GM23338 (cell line): Measurements from ENCODE around the gene NANOGP8. TPM values are rescaled to one million over a fixed set of nuclear protein-coding genes. Genes with fewer than 3 reads are reported as not detected.
A peak's percentile ranks its signal among the peaks of the same experiment; 100 is the strongest.
"Not testable (repeated sequence)": the region's sequence is repeated elsewhere in the genome, so short reads cannot be mapped to it uniquely, and the experiment has no call there.

Experiments used
- ATAC-seq: fragments of 200-7000 bp; cut with Tn5 transposase; 3 replicates; pipeline ENCODE4 v1.9.1; 2020
- DNase-seq: peaks from one replicate; pipeline ENCODE4 v3.0.0-alpha.2; 2015; ENCODE audit warnings: low spot score
- H2AFZ ChIP-seq: fragments of 200-600 bp; sonication (generic); 2 replicates; pipeline ENCODE4 v1.8.0; 2016; ENCODE audit warnings: antibody characterized with exemption, mild to moderate bottlenecking, moderate library complexity
- H3F3A ChIP-seq: fragments of 200-600 bp; sonication (generic); replicated peaks from 2 replicates; pipeline ENCODE4 v1.8.0; 2017; ENCODE audit warnings: antibody characterized with exemption, mixed run types, low read depth
- H3K27ac ChIP-seq: fragments of 200-600 bp; sonication (generic); 2 replicates; pipeline ENCODE4 v1.6.1; 2016; ENCODE audit warnings: low read depth
- H3K27me3 ChIP-seq: fragments of 200-600 bp; sonication (generic); 2 replicates; pipeline ENCODE4 v1.8.0; 2016; ENCODE audit warnings: mild to moderate bottlenecking, mixed run types, moderate library complexity; ENCODE audit not compliant: insufficient read depth
- H3K36me3 ChIP-seq: fragments of 200-600 bp; sonication (generic); 2 replicates; pipeline ENCODE4 v1.8.0; 2016; ENCODE audit warnings: mild to moderate bottlenecking; ENCODE audit not compliant: insufficient read depth
- H3K4me1 ChIP-seq: fragments of 200-600 bp; sonication (generic); 2 replicates; pipeline ENCODE4 v1.8.0; 2016; ENCODE audit warnings: mild to moderate bottlenecking, moderate library complexity; ENCODE audit not compliant: insufficient read depth
- H3K4me2 ChIP-seq: fragments of 200-600 bp; sonication (generic); 2 replicates; pipeline ENCODE4 v1.7.1; 2017; ENCODE audit warnings: mixed run types
- H3K4me3 ChIP-seq: fragments of 200-600 bp; sonication (generic); 2 replicates; pipeline ENCODE4 v1.6.1; 2016; ENCODE audit warnings: mixed run types
- H3K79me2 ChIP-seq: fragments of 200-600 bp; sonication (generic); replicated peaks from 2 replicates; pipeline ENCODE4 v1.8.0; 2017; ENCODE audit warnings: mild to moderate bottlenecking; ENCODE audit not compliant: insufficient read depth
- H3K9me2 ChIP-seq: fragments of 200-600 bp; sonication (generic); 2 replicates; pipeline ENCODE4 v1.8.0; 2017; ENCODE audit not compliant: insufficient read depth
- H4K20me1 ChIP-seq: fragments of 200-600 bp; sonication (generic); replicated peaks from 2 replicates; pipeline ENCODE4 v1.8.0; 2017; ENCODE audit warnings: mild to moderate bottlenecking; ENCODE audit not compliant: insufficient read depth
- H3K27ac Mint-ChIP-seq: 2 replicates; pipeline ENCODE4 v1.8.0; 2020; ENCODE audit warnings: inconsistent platforms, mild to moderate bottlenecking, moderate library complexity, mixed read lengths
- H3K27me3 Mint-ChIP-seq: 3 replicates; pipeline ENCODE4 v1.8.0; 2022; ENCODE audit warnings: low read depth, mild to moderate bottlenecking, moderate library complexity, mixed read lengths, inconsistent platforms; ENCODE audit not compliant: insufficient read depth, poor library complexity
- H3K36me3 Mint-ChIP-seq: 3 replicates; pipeline ENCODE4 v1.8.0; 2021; ENCODE audit warnings: low read depth, mild to moderate bottlenecking, inconsistent platforms, moderate library complexity, mixed read lengths
- H3K4me1 Mint-ChIP-seq: 3 replicates; pipeline ENCODE4 v1.8.0; 2020; ENCODE audit warnings: mild to moderate bottlenecking, inconsistent platforms, mixed read lengths
- H3K4me3 Mint-ChIP-seq: 3 replicates; pipeline ENCODE4 v1.8.0; 2021; ENCODE audit warnings: moderate library complexity, mild to moderate bottlenecking, inconsistent platforms, mixed read lengths
- H3K9me3 Mint-ChIP-seq: 3 replicates; pipeline ENCODE4 v1.8.0; 2020; ENCODE audit warnings: moderate library complexity, mild to moderate bottlenecking, inconsistent platforms, mixed read lengths
- CREB1 ChIP-seq: fragments of 250-450 bp; sonication (Bioruptor Pico); IDR thresholded peaks from 2 replicates; pipeline ENCODE4 v1.5.0; 2020; ENCODE audit warnings: low read depth, mild to moderate bottlenecking, moderate library complexity
- CTCF ChIP-seq, 2 experiments: fragments of 200-600 bp in 1 of 2; sonication (generic) in 1 of 2; conservative IDR thresholded peaks; 2 replicates each; pipeline versions ENCODE4 v1.5.1 to v1.6.1; 2016 to 2017; ENCODE audit warnings: antibody characterized with exemption in 2 of 2, low read depth in 2 of 2, mild to moderate bottlenecking in 2 of 2, moderate library complexity in 1 of 2
- ETS1 ChIP-seq: IDR thresholded peaks from 2 replicates; pipeline ENCODE4 v1.6.1; 2016; ENCODE audit warnings: antibody characterized with exemption
- EZH2 ChIP-seq: fragments of 200-600 bp; sonication (generic); IDR thresholded peaks from one replicate; pipeline ENCODE4 v1.8.0; 2017; ENCODE audit warnings: antibody characterized with exemption, mild to moderate bottlenecking, low read depth; ENCODE audit not compliant: unreplicated experiment
- EZH2phosphoT487 ChIP-seq: fragments of 200-600 bp; sonication (generic); IDR thresholded peaks from one replicate; pipeline ENCODE4 v1.8.1; 2018; ENCODE audit warnings: antibody characterized with exemption; ENCODE audit not compliant: unreplicated experiment
- JUNB ChIP-seq: IDR thresholded peaks from one replicate; pipeline ENCODE4 v1.6.1; 2016; ENCODE audit warnings: antibody characterized with exemption; ENCODE audit not compliant: unreplicated experiment
- NANOG ChIP-seq: IDR thresholded peaks from 2 replicates; pipeline ENCODE4 v1.6.1; 2016; ENCODE audit warnings: antibody characterized with exemption, borderline replicate concordance
- REST ChIP-seq: IDR thresholded peaks from one replicate; pipeline ENCODE4 v1.6.1; 2018; ENCODE audit warnings: antibody characterized with exemption; ENCODE audit not compliant: unreplicated experiment
- ZNF114 ChIP-seq: fragments of 250-450 bp; sonication (Bioruptor Pico); IDR thresholded peaks from 2 replicates; pipeline ENCODE4 v1.5.0; 2020; ENCODE audit warnings: mild to moderate bottlenecking, moderate library complexity
- ZNF331 ChIP-seq: fragments of 250-450 bp; sonication (Bioruptor Pico); IDR thresholded peaks from 2 replicates; pipeline ENCODE4 v1.5.0; 2020; ENCODE audit warnings: low read depth, mild to moderate bottlenecking, moderate library complexity
- long read RNA-seq: library from polyadenylated mRNA; unstranded; transcript quantifications from one replicate; pipeline ENCODE4 v2.0.0, GENCODE V29; 2020; ENCODE audit not compliant: unreplicated experiment
- polyA plus RNA-seq: library from polyadenylated mRNA; unstranded; fragments of >200 nt; fragmentation: Nextera tagmentation; extraction: Ambion mirVana; gene quantifications from 2 replicates; pipeline ENCODE4 v1.2.1, GENCODE V29; 2016
- total RNA-seq: library from RNA; depleted of rRNA; stranded (reverse); fragments of >200 nt; shearing (Covaris generic); gene quantifications from 2 replicates; pipeline ENCODE4 v1.2.3, GENCODE V29; 2014; rRNA removed

The NANOGP8 gene
- total RNA-seq (49.6 and 53.4 TPM in 2 replicates), polyA plus RNA-seq (8.5 and 9.2 TPM in 2 replicates)
- long read RNA-seq, result 0 reads

- not testable (repeated sequence) for DNase-seq, H3K27me3 Mint-ChIP-seq, H3K27ac ChIP-seq, H3K27ac Mint-ChIP-seq, H4K20me1 ChIP-seq, H3F3A ChIP-seq, ATAC-seq, H2AFZ ChIP-seq, H3K36me3 ChIP-seq, H3K4me2 ChIP-seq, H3K27me3 ChIP-seq, H3K4me3 Mint-ChIP-seq, H3K4me1 ChIP-seq, H3K4me1 Mint-ChIP-seq, H3K9me2 ChIP-seq, H3K4me3 ChIP-seq, H3K79me2 ChIP-seq
- H3K36me3 Mint-ChIP-seq, result peaks cover 22% of the 10 kb centered on the region
- H3K9me3 Mint-ChIP-seq, result peaks cover 18% of the 10 kb centered on the region
- 0 out of 4 replicates have a peak, but pooled peaks of 1 of the 2 experiments have one; percentile 9 for TF ChIP-seq CTCF (conservative IDR thresholded peaks at IDR 0.05; ENCODE audit: low read depth in 2 of 2)
Observed at GRCh38 chr15:35085176-35085919, at the start of gene NANOGP8. Gene NANOGP8 (minus strand): TSS chr15:35085295. CDS start chr15:35085110, 185 bp downstream.

GRCh38 chr15:35134299-35134698 lies 49.2 kb upstream of the NANOGP8 start:
- no peak overlapping the region for H3K4me3 ChIP-seq
- H3K36me3 ChIP-seq, result no peaks in the 10 kb centered on the region
- H3K4me3 Mint-ChIP-seq, result no peak overlapping the region
- no peak overlapping the region for H2AFZ ChIP-seq
- no peaks in the 10 kb centered on the region for H3K27me3 ChIP-seq
- H3K27ac ChIP-seq, result no peak overlapping the region
- DNase-seq (no peak), ATAC-seq (no peak)
- no peak overlapping the region for H3K27ac Mint-ChIP-seq
- H3K9me2 ChIP-seq, result no peaks in the 10 kb centered on the region
- no peaks in the 10 kb centered on the region for H3K36me3 Mint-ChIP-seq
- no peaks in the 10 kb centered on the region for H3K9me3 Mint-ChIP-seq
- H4K20me1 ChIP-seq, result no peaks in the 10 kb centered on the region
- H3K79me2 ChIP-seq, result no peaks in the 10 kb centered on the region
- H3F3A ChIP-seq, result no peaks in the 10 kb centered on the region
- no peak overlapping the region for H3K4me2 ChIP-seq
- peaks cover 3% of the 10 kb centered on the region; the same call in 2 of the 3 replicates for H3K4me1 Mint-ChIP-seq
- H3K27me3 Mint-ChIP-seq, result peaks cover under 1% of the 10 kb centered on the region
- no peaks in the 10 kb centered on the region for H3K4me1 ChIP-seq
- TF ChIP-seq EZH2phosphoT487 (no peak), ETS1 (no peak), EZH2 (no peak), CTCF (conservative IDR thresholded peaks at IDR 0.05; ENCODE audit: low read depth in 2 of 2) (no peak), NANOG (no peak), CREB1 (no peak), ZNF114 (no peak), JUNB (no peak), REST (no peak), ZNF331 (no peak)
